Neural cell (in vitro differentiated cells): ENCODE data around the gene NUDC. TPM values are rescaled to one million over a fixed set of nuclear protein-coding genes. Genes with fewer than 3 reads are reported as not detected.

Experiments used
- H2AFZ ChIP-seq: fragments of 200-600, 300-800 bp; sonication (generic), shearing (Covaris generic); 2 replicates; pipeline ENCODE4 v1.6.0; 2014; ENCODE audit warnings: low read depth, mild to moderate bottlenecking, antibody characterized with exemption, low read length, moderate library complexity
- H3F3A ChIP-seq: fragments of 200-600 bp; shearing (Covaris generic); 2 replicates; pipeline ENCODE4 v1.6.1; 2016; ENCODE audit warnings: mild to moderate bottlenecking, moderate library complexity, mixed read lengths, antibody characterized with exemption, low read length; ENCODE audit not compliant: insufficient read depth, poor library complexity, severe bottlenecking
- H3K27ac ChIP-seq: fragments of 200-600, 300-800 bp; sonication (generic), shearing (Covaris generic); 2 replicates; pipeline ENCODE4 v1.5.1; 2014; ENCODE audit warnings: mild to moderate bottlenecking, low read length, moderate library complexity
- H3K27me3 ChIP-seq: fragments of 300-800, 200-600 bp; sonication (generic), shearing (Covaris generic); 2 replicates; pipeline ENCODE4 v1.6.0; 2014; ENCODE audit warnings: mild to moderate bottlenecking, low read depth, low read length, moderate library complexity; ENCODE audit not compliant: insufficient read depth
- H3K36me3 ChIP-seq: fragments of 300-800, 200-600 bp; sonication (generic), shearing (Covaris generic); 2 replicates; pipeline ENCODE4 v1.5.1; 2014; ENCODE audit warnings: mild to moderate bottlenecking, antibody characterized with exemption, low read length, moderate library complexity; ENCODE audit not compliant: insufficient read depth
- H3K4me2 ChIP-seq: fragments of 300-800, 200-600 bp; sonication (generic), shearing (Covaris generic); 2 replicates; pipeline ENCODE4 v1.6.0; 2014; ENCODE audit warnings: mild to moderate bottlenecking, low read length
- H3K4me3 ChIP-seq: fragments of 300-800, 200-600 bp; sonication (generic), shearing (Covaris generic); 2 replicates; pipeline ENCODE4 v1.5.1; 2014; ENCODE audit warnings: mild to moderate bottlenecking, low read length, moderate library complexity
- H3K79me2 ChIP-seq: fragments of 200-600 bp; shearing (Covaris generic); replicated peaks from 2 replicates; pipeline ENCODE4 v1.6.0; 2014; ENCODE audit warnings: mild to moderate bottlenecking, low read length, moderate library complexity; ENCODE audit not compliant: insufficient read depth
- H3K9ac ChIP-seq: fragments of 300-800, 200-600 bp; sonication (generic), shearing (Covaris generic); 2 replicates; pipeline ENCODE4 v1.6.1; 2016; ENCODE audit warnings: mild to moderate bottlenecking, low read length, mixed read lengths
- H3K9me2 ChIP-seq: fragments of 200-600 bp; shearing (Covaris generic); 2 replicates; pipeline ENCODE4 v1.6.1; 2016; ENCODE audit warnings: mild to moderate bottlenecking, low read length, mixed read lengths; ENCODE audit not compliant: insufficient read depth
- H3K9me3 ChIP-seq: fragments of 200-600, 300-800 bp; sonication (generic), shearing (Covaris generic); 2 replicates; pipeline ENCODE4 v1.6.1; 2016; ENCODE audit warnings: mild to moderate bottlenecking, mixed run types, low read length, moderate library complexity, mixed read lengths
- H4K20me1 ChIP-seq: fragments of 200-600 bp; shearing (Covaris generic); 2 replicates; pipeline ENCODE4 v1.6.1; 2016; ENCODE audit warnings: mild to moderate bottlenecking, mixed run types; ENCODE audit not compliant: insufficient read depth
- CTCF ChIP-seq: fragments of 450-650 bp; IDR thresholded peaks from 2 replicates; pipeline ENCODE4 v1.5.1; 2014; ENCODE audit warnings: antibody characterized with exemption, mild to moderate bottlenecking, moderate library complexity; ENCODE audit not compliant: poor library complexity, severe bottlenecking
- EP300 ChIP-seq: fragments of 450-650 bp; conservative IDR thresholded peaks from 2 replicates; pipeline ENCODE4 v1.6.1; 2014; ENCODE audit warnings: antibody characterized with exemption, mild to moderate bottlenecking, moderate library complexity; ENCODE audit not compliant: poor library complexity, severe bottlenecking
- EZH2 ChIP-seq: fragments of 200-600, 300-800 bp; shearing (Covaris generic), sonication (generic); IDR thresholded peaks from 2 replicates; pipeline ENCODE4 v1.6.1; 2014; ENCODE audit warnings: antibody characterized with exemption, low read length, borderline replicate concordance, mild to moderate bottlenecking; ENCODE audit not compliant: insufficient read depth, poor library complexity, severe bottlenecking
- MXI1 ChIP-seq: fragments of 450-650 bp; conservative IDR thresholded peaks from 2 replicates; pipeline ENCODE4 v1.6.1; 2014; ENCODE audit warnings: antibody characterized with exemption, mild to moderate bottlenecking; ENCODE audit not compliant: poor library complexity, severe bottlenecking
- POLR2AphosphoS5 ChIP-seq: IDR thresholded peaks from 2 replicates; pipeline ENCODE4 v1.6.1; 2012
- RAD21 ChIP-seq: fragments of 450-650 bp; conservative IDR thresholded peaks from 2 replicates; pipeline ENCODE4 v1.6.1; 2014; ENCODE audit warnings: antibody characterized with exemption, mild to moderate bottlenecking, moderate library complexity
- REST ChIP-seq: IDR thresholded peaks from 2 replicates; pipeline ENCODE4 v1.6.1; 2012; ENCODE audit warnings: borderline replicate concordance
- SMC3 ChIP-seq: fragments of 450-650 bp; conservative IDR thresholded peaks from 2 replicates; pipeline ENCODE4 v1.6.1; 2014; ENCODE audit warnings: antibody characterized with exemption, mild to moderate bottlenecking, moderate library complexity; ENCODE audit not compliant: poor library complexity
- TAF1 ChIP-seq: IDR thresholded peaks from 2 replicates; pipeline ENCODE4 v1.6.1; 2012; ENCODE audit warnings: low read depth
- polyA plus RNA-seq: library from polyadenylated mRNA; depleted of rRNA; stranded (reverse); fragments of >200 nt; gene quantifications from 2 replicates; pipeline ENCODE4 v1.2.3, GENCODE V29; 2014

NUDC gene
- polyA plus RNA-seq, 1 donor from 2014 or later, result 20.6 TPM

DNA sequence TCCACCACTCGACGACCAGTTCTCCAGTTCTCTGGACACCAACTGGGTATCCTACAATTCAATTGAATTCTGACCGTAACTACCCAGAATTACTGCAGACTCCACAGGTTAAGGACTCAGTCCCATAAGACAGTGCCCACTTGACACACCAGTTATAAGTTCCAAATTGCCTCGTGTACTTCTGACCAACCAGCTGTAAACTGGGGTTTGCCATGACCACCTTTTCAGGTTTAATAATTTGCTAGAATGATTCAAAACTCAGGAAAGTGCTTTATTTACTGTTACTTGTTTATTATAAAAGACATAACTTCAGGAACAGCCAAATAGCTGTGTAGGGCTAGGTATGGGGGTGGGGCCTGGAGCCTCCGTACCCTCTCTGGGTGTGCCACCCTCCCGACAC lies 15.3 kb downstream of the NUDC start:
- H3K79me2 ChIP-seq, result no peaks in the 10 kb centered on the region

DNA sequence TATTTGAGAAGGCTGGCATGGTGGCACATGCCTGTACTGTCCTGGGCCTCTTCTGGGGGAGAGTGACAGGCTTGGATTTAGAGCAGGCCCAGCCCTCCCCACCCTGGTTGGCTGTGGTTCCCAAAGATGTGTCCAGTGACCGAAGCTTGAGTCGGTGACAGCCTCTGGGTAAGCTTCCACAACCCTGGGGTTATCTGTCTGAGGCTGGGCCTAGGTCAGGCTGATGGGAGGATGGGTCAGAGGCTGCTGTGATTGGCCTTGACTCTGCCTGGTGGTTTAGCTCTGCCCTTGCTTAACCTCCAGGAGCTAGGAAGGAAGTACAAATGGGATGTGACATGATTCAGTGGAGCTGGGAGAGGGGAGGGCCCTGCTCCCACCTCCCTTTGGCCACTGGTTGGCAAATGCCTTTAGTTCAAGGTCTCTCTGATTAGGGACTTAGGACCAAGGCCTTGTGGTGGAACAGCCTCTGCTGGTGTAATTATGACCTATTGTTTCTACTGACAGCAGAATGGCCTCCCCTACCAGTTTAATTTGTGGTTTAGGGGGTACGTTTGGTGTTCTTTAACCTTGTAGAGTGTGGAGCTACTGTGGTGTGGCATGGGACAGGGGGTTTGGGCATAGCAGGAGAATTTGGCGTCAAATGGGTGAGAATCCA lies 16.6 kb downstream of the NUDC start:
- Histone ChIP-seq H3K27me3 (no peaks in the 10 kb centered on the region), H3F3A (no peaks in the 10 kb centered on the region), H3K79me2 (no peaks in the 10 kb centered on the region), H3K27ac (no peak overlapping the region), H3K9me2 (no peaks in the 10 kb centered on the region), H3K4me3 (no peak overlapping the region), H3K9ac (no peak overlapping the region), H3K4me2 (no peak overlapping the region), H4K20me1 (no peaks in the 10 kb centered on the region), H3K36me3 (no peaks in the 10 kb centered on the region), H2AFZ (no peak overlapping the region), H3K9me3 (no peaks in the 10 kb centered on the region)
- TF ChIP-seq CTCF, result no peak
- no peak for TF ChIP-seq MXI1
- no peak for TF ChIP-seq REST
- no peak for TF ChIP-seq POLR2AphosphoS5
- no peak for TF ChIP-seq TAF1
- no peak for TF ChIP-seq RAD21
- no peak for TF ChIP-seq SMC3
- TF ChIP-seq EP300, result no peak
- no peak for TF ChIP-seq EZH2

More for the DNA sequence above, 15.3 kb downstream of the NUDC start:
- Histone ChIP-seq H3K4me2 (no peak overlapping the region), H4K20me1 (no peaks in the 10 kb centered on the region), H3K9me3 (no peaks in the 10 kb centered on the region), H3K27me3 (no peaks in the 10 kb centered on the region), H3K9me2 (no peaks in the 10 kb centered on the region), H3K36me3 (no peaks in the 10 kb centered on the region), H2AFZ (no peak overlapping the region), H3K4me3 (no peak overlapping the region), H3K27ac (no peak overlapping the region), H3K9ac (no peak overlapping the region), H3F3A (no peaks in the 10 kb centered on the region)
- TF ChIP-seq TAF1 (no peak), EZH2 (no peak), SMC3 (no peak), MXI1 (no peak), POLR2AphosphoS5 (no peak), EP300 (no peak), RAD21 (no peak), CTCF (no peak)
